ENCODE measurements around the gene BIRC2. TPM values are rescaled to one million over a fixed set of nuclear protein-coding genes. Genes with fewer than 3 reads are reported as not detected.

The BIRC2 gene
- total and polyA plus RNA-seq, 7 donors, result 22.5 to 55.1 (median 30.2) TPM

- 49 to 70% (median 51%) methylated on average over 5 of the region's 5 CpGs for WGBS, 3 donors
- H3K9me3 ChIP-seq, result no peaks in the 10 kb centered on the region
- H3K36me3 ChIP-seq (ENCODE audit: insufficient read depth in 1 of 2, low read depth in 1 of 2), result no peaks in the 10 kb centered on the region
- peaks cover 0 to 3% (median 0%) of the 10 kb centered on the region in 3 donors for H3K27me3 ChIP-seq (ENCODE audit: insufficient read depth in 3 of 3, low read length in 2 of 3)
- no peak overlapping the region for H3K4me3 ChIP-seq
- no peak for DNase-seq
- no peak overlapping the region for H3K27ac ChIP-seq
- H3K4me1 ChIP-seq, result no peaks in the 10 kb centered on the region
- TF ChIP-seq CTCF (IDR thresholded peaks at IDR 0.05), result no peak
- ATAC-seq, result no peak
- intact Hi-C loops (cut with DNase I), result no loop called here
Observed at GRCh38 chr11:102306048-102306597, 40.9 kb upstream of the BIRC2 start.

GRCh38 chr11:102306817-102307726 is 39.9 kb upstream of the BIRC2 start:
- Histone ChIP-seq H3K36me3 (ENCODE audit: insufficient read depth in 1 of 2, low read depth in 1 of 2) (no peaks in the 10 kb centered on the region), H3K9me3 (no peaks in the 10 kb centered on the region), H3K27me3 (ENCODE audit: insufficient read depth in 3 of 3, low read length in 2 of 3) (peaks cover 0 to 3% (median 0%) of the 10 kb centered on the region in 3 donors), H3K4me1 (no peaks in the 10 kb centered on the region), H3K27ac (no peak overlapping the region), H3K4me3 (no peak overlapping the region)
- no peak for TF ChIP-seq CTCF (IDR thresholded peaks at IDR 0.05)
- ATAC-seq (no peak), DNase-seq (no peak)
- intact Hi-C loops (cut with DNase I), result no loop called here
- 48 to 49% (median 49%) methylated on average over 9 of the region's 9 CpGs for WGBS, 3 donors

GRCh38 chr11:102307727-102308038 is 39.3 kb upstream of the BIRC2 start:
- DNase-seq (no peak), ATAC-seq (no peak)
- no peak overlapping the region for H3K27ac ChIP-seq
- intact Hi-C loops (cut with DNase I), result no loop called here
- H3K27me3 ChIP-seq (ENCODE audit: insufficient read depth in 3 of 3, low read length in 2 of 3), result peaks cover 0 to 3% (median 0%) of the 10 kb centered on the region in 3 donors
- no peak for TF ChIP-seq CTCF (IDR thresholded peaks at IDR 0.05)
- no peaks in the 10 kb centered on the region for H3K36me3 ChIP-seq (ENCODE audit: insufficient read depth in 1 of 2, low read depth in 1 of 2)
- H3K4me3 ChIP-seq, result no peak overlapping the region
- H3K4me1 ChIP-seq, result no peaks in the 10 kb centered on the region
- no peaks in the 10 kb centered on the region for H3K9me3 ChIP-seq

- Histone ChIP-seq H3K36me3 (ENCODE audit: insufficient read depth in 1 of 2, low read depth in 1 of 2) (no peaks in the 10 kb centered on the region), H3K27ac (no peak overlapping the region), H3K4me3 (no peak overlapping the region), H3K4me1 (no peaks in the 10 kb centered on the region), H3K9me3 (no peaks in the 10 kb centered on the region), H3K27me3 (ENCODE audit: insufficient read depth in 3 of 3, low read length in 2 of 3) (no peaks in the 10 kb centered on the region)
- no peak for TF ChIP-seq CTCF (IDR thresholded peaks at IDR 0.05)
- no peak for DNase-seq
- no peak for ATAC-seq
- WGBS, 3 donors, result 90 to 94% (median 90%) methylated on average over 25 of the region's 25 CpGs
- intact Hi-C loops (cut with DNase I), result loop anchor here in 1 of 2 donors (2.0 kb wide), 1 partner anchor 19 kb away; no protein-coding TSS in a partner anchor
Observed at GRCh38 chr11:102309621-102310541, 37.1 kb upstream of the BIRC2 start.
